NCI-H510A treated with DMSO at 0.1 percent for 48 hours (cell line): ENCODE measurements around the gene L2HGDH.

Source experiments
- DNase-seq: peaks from one replicate; lab custom pipeline; 2025; lab: John Stamatoyannopoulos, UW

L2HGDH gene

GRCh38 chr14:50229681-50230080 lies 82.3 kb downstream of the L2HGDH start:
- DNase-seq: no peak

GRCh38 chr14:50228313-50228712 lies 83.7 kb downstream of the L2HGDH start:
- no peak for DNase-seq

GRCh38 chr14:50225974-50226297 lies 86.1 kb downstream of the L2HGDH start:
- peak; percentile 26 for DNase-seq

GRCh38 chr14:50225067-50225973 lies 86.7 kb downstream of the L2HGDH start:
- DNase-seq: no peak

- DNase-seq: no peak
These were observed 89.9 kb downstream of the L2HGDH start for GRCh38 chr14:50222055-50222613.

GRCh38 chr14:50218501-50218900 lies 93.5 kb downstream of the L2HGDH start:
- DNase-seq: no peak

- DNase-seq: no peak
These were observed 96.6 kb downstream of the L2HGDH start for GRCh38 chr14:50215416-50215815.

GRCh38 chr14:50213795-50214194 lies 98.2 kb downstream of the L2HGDH start:
- DNase-seq: no peak

- DNase-seq: no peak
These were observed 99.3 kb downstream of the L2HGDH start for GRCh38 chr14:50212726-50213125.

- peak; percentile 21 for DNase-seq
These were observed 102.0 kb downstream of the L2HGDH start for GRCh38 chr14:50210074-50210473.

- no peak for DNase-seq
These were observed 113.5 kb downstream of the L2HGDH start for GRCh38 chr14:50198499-50198898.

- DNase-seq: no peak
These were observed 120.5 kb downstream of the L2HGDH start for GRCh38 chr14:50191499-50191898.
